ENCODE results near the gene MYEF2.

Gene MYEF2

GRCh38 chr15:48087844-48088243 lies 90.3 kb downstream of the MYEF2 start:
- no peak for DNase-seq (ENCODE audit: low spot score)

GRCh38 chr15:48086576-48086975 lies 91.5 kb downstream of the MYEF2 start:
- no peak for DNase-seq (ENCODE audit: low spot score)

GRCh38 chr15:48086133-48086532 lies 92.0 kb downstream of the MYEF2 start:
- no peak for DNase-seq (ENCODE audit: low spot score)

- no peak for DNase-seq (ENCODE audit: low spot score)
Measured at GRCh38 chr15:48085591-48085930, 92.5 kb downstream of the MYEF2 start.

- DNase-seq (ENCODE audit: low spot score): no peak
Measured at GRCh38 chr15:48084759-48085590, 93.1 kb downstream of the MYEF2 start.

Measured in pons (tissue), 1 donor.